Measurements from ENCODE around the gene ACSF3.
"Not testable (repeated sequence)": the region's sequence is repeated elsewhere in the genome, so short reads cannot be mapped to it uniquely, and the experiment has no call there.

The ACSF3 gene

DNA sequence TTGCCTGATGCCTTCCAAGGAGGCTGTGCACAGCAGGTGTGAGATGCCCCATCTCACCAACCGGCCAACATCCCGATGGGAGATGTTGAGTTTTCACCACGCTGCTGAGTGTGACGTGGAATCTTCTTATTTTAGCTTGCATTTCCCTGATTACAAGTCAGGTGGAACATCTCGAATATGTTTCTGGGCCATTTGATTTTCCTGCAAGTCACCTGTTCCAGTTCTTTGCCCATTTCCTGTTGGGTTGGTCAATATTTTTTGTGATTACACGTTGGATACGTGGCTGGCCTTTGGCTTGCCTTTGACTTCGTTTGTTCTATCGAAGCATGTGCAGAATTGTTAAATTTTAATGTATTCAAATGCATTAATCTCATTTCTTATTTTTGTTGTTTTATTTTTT lies 69.6 kb downstream of the ACSF3 start:
- no peak for DNase-seq

DNA sequence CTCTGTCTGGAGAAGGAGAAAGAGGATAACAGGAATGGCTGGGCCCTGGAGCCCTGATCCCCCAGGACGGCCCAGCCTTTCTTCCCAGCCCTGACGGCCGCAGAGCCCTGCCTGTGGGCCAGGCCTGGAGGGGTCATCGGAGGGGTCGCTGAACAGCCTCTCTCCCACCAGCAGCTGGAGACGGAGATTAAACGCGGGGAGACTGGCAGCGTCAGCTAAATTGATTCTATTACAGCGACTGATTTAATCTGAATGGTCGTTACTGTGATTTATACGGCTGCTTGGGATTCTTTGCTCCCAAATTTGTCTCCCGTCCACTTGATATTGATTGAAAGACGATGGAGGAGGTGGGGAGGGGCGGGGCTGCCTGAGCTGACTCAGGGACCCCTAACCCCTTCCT lies 70.8 kb downstream of the ACSF3 start:
- DNase-seq: no peak

DNA sequence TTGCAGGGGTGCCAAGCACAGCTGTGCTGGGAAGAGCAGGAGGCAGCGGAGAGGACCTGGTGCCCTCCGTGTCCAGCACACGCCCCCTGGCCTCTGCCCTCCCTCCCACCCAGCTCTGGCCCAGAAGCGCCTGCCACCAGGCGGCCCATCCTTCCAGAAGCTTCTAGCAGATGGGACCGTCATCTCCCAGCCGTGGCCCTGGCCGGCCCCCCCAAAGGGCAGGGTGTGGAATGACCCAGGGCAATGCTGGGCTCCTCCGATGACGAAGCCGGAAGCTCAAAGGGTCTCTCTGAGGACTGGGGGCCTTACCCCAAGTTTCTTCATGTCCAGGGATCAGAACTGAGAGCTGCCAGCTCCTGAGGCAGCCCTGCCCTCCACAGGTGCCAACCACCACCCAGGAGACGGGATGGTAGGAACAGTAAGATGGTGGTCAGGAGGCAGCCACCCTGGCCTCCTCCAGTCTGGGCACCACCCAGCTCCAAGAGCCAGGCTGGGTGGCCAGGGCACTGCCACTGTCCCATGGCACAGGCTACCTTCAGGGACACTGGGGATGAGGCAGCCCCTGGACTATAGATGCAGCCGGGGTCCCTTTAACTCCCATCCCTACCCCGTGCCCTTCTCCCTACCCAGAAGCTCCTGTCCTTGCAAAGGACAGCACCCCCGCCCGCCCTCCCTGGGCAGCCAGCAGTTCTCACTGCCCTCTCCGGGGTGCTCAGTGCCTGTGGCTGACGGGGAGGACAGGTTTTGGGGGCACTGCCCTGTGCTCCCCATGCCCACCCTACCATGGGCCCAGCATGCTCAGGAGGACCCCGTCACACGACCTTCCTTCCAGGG lies 71.4 kb downstream of the ACSF3 start:
- no peak for DNase-seq

DNA sequence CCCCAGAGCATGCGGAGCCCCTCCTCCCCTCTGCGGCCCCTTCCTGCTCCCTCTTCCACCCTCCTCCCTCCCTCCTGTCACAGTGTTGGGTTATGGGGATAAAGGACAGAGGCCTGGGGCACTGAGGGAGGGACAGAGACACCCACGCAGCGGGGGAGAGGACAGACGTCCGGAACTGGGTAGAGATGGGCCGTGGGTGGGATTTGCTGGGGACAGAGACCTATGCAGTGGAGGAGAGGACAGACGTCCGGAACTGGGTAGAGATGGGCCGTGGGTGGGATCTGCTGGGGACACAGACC lies 72.0 kb downstream of the ACSF3 start:
- not testable (repeated sequence) for DNase-seq

DNA sequence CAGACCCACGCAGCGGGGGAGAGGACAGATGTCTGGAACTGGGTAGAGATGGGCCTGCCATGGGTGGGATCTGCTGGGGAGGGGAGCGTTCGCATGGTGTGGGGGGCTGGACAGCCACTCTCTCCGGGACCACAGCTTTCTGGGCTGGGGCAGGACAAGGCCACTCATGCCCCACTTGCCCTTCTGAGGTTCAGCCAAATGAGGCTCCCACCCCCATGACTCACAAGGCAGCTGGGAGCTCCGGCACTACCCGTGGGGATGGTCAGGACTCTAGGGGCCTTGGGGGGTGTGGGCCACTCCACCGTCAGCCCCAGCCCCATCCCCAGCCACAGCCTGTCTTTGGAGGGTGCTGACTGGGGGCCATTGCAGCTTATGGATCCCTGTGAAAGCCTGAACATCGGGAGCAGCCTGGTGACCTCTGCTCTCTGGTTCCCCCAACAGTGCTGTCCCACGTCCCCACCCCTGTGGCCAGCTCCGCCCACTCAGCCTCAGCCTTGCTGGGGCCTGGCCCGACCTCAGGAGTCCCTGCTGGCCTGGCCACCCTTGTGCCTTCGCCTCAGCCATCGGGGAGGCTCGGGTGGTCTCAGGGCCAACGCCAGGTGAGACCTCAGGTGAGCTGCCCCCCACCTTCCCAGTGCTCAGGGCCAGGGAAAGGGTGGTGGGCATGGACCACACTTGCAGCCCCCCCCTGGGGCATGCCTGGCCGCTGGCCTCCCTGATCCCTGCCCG lies 73.2 kb downstream of the ACSF3 start:
- DNase-seq: no peak

DNA sequence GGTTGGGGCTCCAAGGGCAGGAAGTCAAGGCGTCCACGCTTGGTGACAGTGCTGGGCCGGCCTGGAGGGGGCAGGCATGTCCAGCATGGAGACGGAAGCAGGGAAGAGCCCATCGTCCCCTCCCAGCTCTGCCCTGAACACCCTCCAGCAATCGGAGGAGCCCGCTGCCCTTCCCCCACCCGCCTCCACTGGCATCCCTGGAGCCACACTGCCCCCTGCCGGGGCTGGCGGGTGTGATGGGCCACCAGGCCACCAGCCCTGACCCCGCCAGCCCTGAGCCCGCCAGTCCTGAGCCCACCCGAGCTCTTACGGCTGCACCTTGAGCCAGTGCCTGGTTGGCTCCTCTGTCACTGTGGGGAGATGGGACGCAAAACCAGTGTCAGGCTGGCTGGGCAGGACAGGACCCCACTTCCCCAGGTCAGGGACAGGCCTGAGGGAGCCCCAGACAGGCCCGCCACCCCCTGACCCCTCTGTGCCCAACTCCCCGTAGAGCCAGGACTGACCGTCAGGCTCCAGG lies 73.8 kb downstream of the ACSF3 start:
- peak; percentile 99 for DNase-seq

DNA sequence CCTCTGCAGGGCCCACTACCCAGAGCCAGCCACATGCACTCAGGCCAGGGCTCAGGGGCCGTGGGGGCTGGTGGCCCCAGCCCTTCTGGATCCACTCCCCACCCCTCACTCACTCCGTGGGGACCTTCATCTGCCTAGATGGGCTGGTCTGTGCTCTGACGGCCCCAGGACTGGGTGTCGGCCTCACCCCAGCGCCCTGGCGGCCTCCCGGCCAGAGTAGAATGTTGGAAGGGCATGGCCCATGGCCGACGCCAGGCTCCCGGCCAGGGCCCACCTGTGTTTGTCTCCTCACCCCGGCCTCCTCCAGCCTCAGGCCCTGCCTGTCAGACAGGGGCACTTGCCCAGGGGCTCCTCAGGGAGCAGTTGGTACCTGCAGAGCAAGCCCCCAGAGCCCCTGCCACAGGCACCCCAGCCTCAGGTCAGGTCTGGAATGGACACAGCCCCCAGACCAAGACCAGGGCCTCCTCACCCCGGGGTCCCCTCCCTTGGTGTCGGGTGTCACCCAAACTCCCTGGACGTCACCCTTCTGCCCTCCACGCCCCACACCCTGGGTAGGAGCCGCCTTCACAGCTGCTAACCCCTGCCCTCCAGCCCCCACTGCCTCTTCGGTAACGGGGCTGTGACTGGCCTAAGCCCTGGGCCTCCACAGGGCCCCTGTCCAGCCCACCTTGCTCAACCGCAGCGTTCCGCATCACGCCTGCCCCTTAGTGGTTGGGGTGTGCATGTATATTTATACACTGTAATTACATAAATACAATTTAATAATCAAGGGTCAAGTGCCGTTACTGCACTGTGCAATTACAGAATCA lies 74.9 kb downstream of the ACSF3 start:
- DNase-seq: no peak

DNA sequence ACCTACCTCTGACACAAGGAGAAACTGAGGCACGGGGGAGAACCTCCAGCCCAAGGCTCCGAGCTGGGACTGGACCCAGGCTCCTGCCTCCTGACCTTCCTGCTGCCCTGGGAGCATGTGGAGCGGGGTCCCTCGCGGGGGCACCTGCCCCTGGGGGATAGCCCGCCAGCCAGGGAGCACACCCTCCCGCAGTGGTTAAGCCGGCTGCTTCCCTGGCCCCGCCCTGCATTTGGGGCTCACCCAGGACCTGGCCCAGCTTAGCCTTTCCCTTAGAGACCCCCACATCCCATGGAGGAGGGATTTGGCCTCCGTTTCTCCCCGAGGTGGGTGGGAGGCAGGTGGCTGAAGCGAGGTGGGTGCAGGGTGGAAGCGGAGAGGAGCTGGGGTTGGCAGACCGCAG lies 76.1 kb downstream of the ACSF3 start:
- DNase-seq: no peak

DNA sequence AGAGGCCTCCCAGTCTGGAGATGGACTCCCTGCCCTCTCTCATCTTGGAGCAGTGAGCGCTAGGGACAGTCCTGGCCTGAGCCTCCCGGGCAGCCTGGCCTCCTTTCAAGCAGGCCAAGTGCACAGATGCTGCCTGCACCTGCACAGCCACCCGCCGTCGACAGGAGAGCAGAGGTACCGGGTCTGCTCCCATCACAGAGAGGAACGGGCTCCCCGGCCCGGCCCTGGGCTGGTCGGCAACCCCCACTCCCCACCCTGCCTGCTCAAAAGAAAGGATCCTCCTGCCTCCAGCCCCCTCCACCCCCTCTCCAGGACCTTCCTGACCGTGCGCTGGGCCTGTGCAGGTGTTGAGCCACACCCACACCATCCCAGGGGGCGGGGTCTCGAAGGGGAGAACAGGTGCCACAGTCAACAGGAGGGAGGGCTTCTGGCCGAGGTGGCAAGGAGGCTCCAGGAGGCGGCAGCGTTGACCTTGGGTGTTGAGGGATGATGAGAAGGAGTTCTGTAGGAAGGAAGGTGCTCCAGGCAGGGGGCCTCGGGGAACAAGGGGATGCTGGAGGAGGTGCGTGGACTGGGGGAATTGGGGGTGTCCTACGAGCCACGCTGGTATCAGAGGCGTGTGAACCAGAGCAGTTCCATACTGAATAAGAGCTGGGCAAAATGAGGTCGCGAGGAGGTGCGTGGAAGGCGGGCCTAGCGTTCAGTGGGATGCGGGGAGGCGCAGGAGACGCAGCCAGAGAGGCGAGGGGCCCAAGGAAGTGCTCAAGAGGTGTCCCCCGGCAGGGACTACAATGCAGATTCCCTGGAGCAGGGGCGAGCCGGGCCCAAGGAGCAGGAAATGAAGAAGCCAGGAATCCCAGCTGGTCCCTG lies 76.9 kb downstream of the ACSF3 start:
- no peak for DNase-seq

DNA sequence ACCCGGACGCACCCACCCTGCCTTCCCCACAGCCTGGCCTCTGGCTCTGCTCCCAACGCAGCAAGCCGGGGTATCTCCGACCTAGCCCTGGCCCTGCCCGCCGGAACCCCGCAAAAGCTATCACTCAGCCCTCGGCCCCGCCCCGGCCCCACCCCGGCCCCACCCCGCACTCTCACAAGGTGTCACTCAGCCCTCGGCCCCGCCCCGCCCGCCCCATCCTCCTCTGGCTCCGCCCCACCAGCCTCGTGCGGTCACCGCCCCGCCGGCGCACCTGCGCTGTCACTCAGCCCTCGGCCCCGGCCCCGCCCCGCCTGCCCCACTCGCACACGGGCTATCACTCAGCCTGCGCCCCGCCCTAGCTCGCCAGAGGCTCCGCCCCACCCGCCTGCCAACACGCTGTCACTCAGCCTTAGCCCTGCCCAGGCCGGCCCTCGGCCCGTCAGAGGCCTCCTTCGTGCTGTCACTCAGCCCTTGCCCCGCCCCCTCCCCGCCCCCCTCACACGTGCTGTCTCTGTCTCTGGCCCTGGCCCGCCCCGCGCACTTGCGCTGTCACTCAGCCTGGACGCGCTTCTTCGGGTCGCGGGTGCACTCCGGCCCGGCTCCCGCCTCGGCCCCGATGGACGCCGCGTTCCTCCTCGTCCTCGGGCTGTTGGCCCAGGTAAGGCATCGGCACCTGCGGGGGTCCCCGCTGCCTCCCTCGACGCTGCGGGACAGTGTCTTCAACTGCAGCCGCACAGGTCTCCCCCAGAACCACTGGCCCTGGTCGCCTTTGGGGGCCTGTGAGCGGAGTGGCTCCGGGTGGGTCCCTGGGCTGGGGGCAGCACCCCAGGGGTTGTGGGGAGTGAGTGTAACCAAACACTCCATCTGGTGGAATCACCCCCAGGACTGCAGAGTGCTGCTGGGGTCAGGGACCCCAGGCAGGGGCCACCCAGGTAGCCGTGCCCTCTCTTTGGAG lies 77.8 kb downstream of the ACSF3 start, which contains the start of gene CDH15:
Gene CDH15 (plus strand): TSS at position 533 of the 955 bp plus-strand sequence. CDS start 84 bp downstream, at position 617.
- peak; percentile 96 for DNase-seq

DNA sequence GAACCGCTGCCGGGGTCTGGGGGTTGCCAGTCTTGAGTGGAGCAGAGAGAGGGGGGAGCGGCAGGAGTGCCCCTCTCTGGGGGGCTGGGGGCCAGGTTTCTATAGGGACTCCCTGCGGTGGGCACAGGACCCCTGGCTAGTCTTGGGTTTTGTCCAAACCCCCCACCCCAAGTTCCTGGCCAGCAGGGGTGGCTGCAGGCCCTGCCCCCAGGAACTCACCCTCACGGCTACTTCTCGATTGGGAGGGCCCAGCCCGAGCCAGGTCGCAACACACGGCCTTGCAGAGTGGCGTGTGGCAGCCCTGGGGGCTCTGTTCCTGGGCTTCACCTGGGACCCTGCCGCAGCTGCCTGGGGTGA lies 78.5 kb downstream of the ACSF3 start:
- DNase-seq: no peak

DNA sequence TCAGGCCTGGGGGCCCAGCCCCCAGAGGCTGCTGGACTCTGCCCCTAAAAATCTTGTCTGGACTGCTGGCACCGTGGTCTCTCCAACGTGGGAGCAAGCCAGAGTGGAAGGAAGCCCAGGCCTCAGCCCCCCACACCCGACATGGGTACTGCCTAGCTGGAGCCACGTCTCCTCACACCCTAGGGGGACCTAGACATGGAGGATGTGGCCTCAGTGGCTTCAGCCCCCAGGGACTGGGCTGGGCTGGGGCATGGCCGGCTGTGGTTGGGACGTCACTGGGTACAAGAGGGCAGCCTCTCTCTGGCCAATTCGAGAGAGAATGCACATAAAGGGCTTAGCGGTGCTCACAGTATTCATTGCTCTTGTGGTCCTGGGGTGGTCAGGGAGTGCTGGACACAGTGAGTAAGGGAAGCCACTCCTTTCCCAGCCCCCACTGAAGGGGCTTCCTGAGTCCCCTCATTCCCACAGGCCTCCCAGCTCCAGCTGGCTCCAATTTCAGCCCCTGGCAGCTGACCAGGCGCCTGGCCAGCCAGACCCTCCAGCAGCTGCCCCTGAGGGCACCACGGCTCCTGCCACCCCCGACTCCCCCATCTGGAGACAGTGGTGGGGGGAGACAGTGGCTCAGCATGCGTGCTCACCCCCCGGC lies 79.0 kb downstream of the ACSF3 start:
- DNase-seq: no peak

DNA sequence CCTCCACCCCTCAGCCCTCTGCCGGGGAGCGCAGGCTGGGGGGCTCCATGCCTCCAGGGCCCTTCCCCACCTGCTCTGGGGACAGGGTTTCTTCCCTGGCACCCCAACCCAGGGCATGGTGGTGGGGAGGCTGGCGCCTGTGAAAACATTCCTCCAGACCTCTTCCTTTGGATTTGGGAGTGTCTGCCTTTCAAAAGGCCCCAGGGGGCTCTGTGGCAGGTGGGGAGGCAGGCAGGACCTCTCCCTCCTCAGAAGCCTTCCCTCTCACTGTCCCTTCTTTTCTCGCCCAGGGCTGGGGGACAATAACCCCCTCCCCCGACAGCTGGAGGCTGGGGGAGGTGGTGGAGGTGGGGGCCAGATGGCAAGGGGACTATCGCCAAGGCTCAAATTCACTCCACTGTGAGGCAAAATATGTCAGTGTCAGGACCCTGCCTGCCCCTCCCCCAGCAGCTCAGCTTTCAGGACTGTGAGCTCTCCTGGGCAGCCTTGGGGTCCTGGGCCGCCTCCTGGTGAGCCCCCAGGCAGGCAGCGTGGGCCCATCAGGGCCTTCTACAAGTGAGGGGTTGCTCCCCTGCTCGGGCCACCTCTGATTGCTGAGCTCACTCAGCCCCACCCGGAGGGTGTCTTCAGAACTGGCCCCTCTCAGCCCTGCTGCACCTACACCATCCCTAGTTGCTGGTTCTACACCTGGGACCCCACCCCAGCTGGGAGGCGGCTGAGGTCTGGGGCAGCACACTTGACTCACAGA lies 79.7 kb downstream of the ACSF3 start:
- no peak for DNase-seq

DNA sequence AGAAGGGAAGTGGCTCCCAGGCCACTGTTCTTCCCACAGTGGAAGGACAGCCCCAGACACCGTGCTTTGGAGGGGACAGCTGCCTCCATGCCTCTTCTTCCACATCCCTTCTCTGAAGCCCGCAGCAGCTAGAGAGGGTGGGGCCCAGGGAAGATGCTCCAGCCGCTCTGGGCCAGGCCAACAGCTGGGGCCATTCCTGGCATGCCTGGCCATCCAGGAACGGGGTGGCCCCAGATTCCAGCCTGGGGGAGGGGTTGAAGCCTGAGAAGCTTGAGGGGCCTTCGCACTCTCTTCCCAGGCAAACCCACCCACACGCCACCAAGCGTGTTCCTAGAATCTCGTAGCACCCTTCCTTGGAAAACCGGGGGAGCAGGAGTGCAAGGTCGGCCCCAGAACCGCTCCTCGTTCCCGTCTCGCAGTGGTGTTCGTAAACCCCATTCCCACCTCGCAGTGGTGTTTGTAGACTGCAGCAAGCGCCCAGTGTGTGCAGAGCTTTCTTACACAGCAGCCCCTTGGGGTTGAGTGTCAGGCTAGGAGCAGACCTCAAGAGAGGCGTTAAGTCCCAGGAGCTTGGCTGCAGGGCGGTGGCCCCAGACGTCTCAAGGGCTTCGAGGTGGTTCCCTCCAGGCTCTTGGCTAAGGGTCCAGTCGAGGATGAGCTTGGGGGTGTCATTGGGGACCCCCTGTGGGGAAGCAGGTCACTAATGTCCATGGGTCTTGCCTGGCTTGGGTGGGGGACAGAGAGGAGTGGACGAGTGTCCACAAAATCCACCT lies 80.6 kb downstream of the ACSF3 start:
- no peak for DNase-seq

DNA sequence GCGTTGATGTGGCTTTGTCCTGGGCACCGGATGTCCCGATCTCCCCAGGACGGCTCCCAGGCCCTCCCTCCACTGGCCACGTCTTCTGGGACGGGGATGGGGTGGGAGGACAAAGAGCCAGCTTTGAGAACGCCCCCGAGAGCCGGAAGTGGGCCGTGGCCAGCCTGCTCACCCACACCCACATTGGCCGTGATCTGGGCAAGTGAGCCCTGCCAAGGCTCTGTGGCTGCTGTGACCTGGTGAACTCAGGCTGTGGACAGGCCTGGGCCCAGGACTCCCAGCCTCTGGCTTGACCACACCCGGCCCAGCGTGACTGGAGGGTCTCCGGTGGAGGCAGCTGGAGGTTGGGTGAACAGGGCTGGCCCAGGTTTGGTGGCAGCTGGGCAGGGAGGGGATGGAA lies 81.2 kb downstream of the ACSF3 start:
- DNase-seq: no peak

DNA sequence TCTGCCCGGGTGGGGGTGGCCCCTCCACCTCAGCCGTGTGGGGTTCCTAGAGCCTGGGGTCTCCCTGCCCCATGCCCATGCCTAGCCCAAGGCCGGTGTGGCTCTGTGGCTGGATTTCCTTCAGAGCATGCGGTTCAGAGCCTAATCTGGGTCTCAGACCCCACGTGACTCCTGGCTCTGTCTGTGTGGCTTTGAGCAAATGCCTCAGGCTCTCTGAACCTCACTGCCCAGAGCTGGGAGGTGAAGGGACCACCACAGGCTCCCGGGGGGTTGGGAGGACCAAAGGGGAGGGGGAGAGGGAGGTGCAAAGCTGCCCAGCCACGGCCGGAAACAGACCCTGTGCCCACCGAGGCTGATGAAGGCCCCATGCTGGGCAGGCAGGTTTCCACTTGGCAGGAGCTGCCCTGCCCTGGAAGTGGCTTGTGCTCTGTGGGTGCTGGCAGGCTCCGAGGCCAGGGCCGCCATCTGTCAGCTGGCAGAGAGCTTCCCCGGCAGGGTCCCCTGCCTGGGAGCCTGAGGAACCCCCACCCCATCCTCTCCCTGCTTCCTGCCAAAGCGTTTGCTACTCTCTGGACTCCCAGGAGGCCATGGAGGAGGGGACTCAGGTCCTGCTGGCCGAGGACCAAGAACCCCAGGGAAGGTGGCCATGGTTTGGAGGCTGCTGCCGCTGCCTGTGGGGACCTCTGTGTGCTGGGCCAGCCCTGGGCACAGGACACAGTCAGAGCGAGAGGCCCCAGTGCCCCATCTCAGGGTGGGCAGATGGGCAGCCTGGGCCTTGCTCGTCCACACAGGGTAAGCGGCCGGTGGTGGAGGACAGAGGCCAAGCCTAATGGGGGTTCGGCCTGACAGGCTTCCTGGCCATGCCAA lies 81.9 kb downstream of the ACSF3 start:
- no peak for DNase-seq

DNA sequence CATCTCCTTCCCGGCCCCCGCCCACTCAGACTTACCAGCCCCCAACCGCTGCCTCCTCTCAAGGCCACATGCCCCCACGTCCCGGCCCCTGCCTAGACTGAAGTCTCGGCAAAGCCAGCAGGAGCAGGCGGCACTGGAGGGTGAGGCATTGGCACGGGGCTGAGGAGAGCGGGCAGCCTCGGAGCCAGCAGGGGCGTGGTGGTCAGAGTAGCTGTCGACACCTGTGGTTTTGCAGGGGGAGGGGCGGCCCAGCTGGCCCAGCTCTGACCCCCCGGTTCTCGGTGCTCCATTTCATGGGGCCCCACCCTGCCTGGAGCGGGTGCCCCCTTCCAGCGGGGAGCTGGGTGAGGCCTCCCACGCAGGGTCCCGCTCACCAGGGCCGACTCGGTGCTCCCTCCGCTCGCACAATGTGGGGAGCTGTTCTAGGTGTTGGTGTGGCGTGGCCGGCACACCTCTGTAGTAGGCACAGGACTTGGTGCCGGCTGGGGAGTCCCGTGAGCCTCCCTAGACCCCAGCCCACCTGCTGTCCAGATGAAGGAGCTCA lies 82.6 kb downstream of the ACSF3 start:
- DNase-seq: no peak

DNA sequence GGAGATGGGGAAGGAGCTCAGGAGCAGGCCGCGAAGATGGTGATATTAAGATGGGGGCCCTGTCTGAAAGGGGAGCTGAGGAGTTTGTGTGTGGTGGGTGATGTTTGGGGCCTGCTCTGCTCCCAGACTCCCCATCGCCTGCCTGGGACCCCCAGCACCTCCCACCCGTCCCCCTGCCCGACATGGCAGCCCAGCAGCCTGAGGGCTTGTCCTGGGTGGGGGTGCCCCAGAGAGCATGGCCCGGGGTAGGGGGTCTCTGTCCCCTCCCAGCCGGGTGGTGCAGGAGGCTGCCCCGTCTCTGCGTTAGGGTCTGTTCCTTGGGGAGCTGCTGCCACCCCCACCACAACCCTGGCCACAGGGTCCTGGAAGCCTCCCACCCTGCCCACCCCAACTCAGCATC lies 83.1 kb downstream of the ACSF3 start:
- DNase-seq: no peak
